Colonic mucosa (tissue), 4 donors: ENCODE data around the gene LMO1. TPM values are rescaled to one million over a fixed set of nuclear protein-coding genes. Genes with fewer than 3 reads are reported as not detected.

ENCODE experiments used
- DNase-seq: peaks from one replicate; pipeline ENCODE4 v3.0.0-alpha.2; 2020
- H3K27ac ChIP-seq: fragments of 200-600 bp; one replicate; pipeline ENCODE4 v1.8.0; 2021
- H3K27me3 ChIP-seq: fragments of 200-600 bp; one replicate; pipeline ENCODE4 v1.8.0; 2021
- H3K36me3 ChIP-seq: fragments of 200-600 bp; one replicate; pipeline ENCODE4 v1.8.0; 2021
- H3K4me1 ChIP-seq: fragments of 200-600 bp; one replicate; pipeline ENCODE4 v1.8.0; 2021; ENCODE audit warnings: mild to moderate bottlenecking
- H3K4me3 ChIP-seq: fragments of 200-600 bp; one replicate; pipeline ENCODE4 v1.8.0; 2021
- H3K9ac ChIP-seq, 2 donors: one replicate each; pipeline ENCODE4 v1.7.0; 2013; ENCODE audit warnings: control low read depth in 2 of 2, low read depth in 2 of 2, low read length in 2 of 2
- H3K9me3 ChIP-seq: fragments of 200-600 bp; one replicate; pipeline ENCODE4 v1.8.0; 2021
- CTCF ChIP-seq: fragments of 200-600 bp; IDR thresholded peaks from one replicate; pipeline ENCODE4 v1.8.0; 2022; ENCODE audit warnings: antibody characterized with exemption, mild to moderate bottlenecking
- intact Hi-C: fragments of 100-400 bp; cut with DNase I; formaldehyde crosslinking; loops from one replicate; pipeline ENCODE4 v1.14.1; 2022
- total RNA-seq, 2 donors: library from RNA; stranded (reverse); fragmentation: NEBNext Ultra II Directional in 1 of 2; extraction: Animal tissue kit (Norgen Biotek cat#: 25700) in 1 of 2; gene quantifications; one replicate each; pipeline ENCODE4 v1.2.1, GENCODE V29; 2021
- donor health status: healthy.
- donor health status: DM: no; HTN: no; CAD: no.
- donor health status: DM: no; HTN: no; CAD: no.

Gene LMO1
- total RNA-seq, 2 donors from 2014 or later: not detected

DNA sequence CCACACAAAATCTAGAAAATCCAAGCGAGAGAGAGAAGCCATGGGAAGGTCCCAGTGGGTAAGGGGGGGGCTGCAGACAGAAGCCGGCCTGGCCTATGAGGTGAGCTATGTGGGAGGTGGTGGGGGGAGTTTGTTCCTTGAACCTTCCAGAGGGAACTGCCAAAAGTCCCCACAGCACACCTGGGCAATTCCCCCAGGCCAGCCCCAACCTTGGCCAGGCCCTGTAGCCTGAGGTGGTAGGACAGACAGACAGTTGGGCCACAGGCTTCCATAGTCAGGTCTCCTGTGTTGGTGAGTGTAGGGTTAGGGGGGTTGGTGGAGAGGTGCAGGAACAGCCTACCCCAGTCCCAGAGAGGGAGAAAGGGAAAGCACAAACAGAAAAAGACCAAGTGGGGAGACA, 39.0 kb downstream of the LMO1 start:
- Histone ChIP-seq H3K9me3 (no peaks in the 10 kb centered on the region), H3K27me3 (no peaks in the 10 kb centered on the region), H3K9ac (no peak overlapping the region), H3K4me1 (peaks cover 3% of the 10 kb centered on the region), H3K4me3 (no peak overlapping the region), H3K36me3 (no peaks in the 10 kb centered on the region), H3K27ac (no peak overlapping the region)
- no peak for TF ChIP-seq CTCF
- intact Hi-C loops: loop anchor here (5.0 kb wide), 1 partner anchor 338 kb away; no protein-coding TSS in a partner anchor
- no peak for DNase-seq

DNA sequence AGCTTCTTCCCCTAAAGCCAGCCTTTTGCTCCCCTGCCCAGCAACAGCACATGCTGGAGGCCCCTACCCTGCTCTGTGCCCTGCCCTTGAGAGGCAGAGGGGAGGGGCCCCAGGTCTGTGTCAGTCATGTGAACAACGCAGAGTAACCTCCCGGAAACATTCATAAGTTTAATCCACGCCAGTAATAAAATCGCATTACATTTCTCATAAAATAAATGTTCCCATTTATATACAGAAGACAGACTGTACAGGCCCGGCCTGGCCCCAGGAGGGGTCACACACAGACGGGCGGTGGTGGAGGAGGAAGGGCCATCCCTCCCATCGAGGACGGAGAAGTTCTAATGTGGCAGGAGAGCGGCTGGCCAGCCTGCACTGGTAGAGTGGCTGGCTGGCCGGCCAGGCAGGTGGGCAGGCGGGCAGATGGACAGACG, 39.5 kb downstream of the LMO1 start:
- Histone ChIP-seq H3K36me3 (no peaks in the 10 kb centered on the region), H3K9me3 (no peaks in the 10 kb centered on the region), H3K4me3 (no peak overlapping the region), H3K27me3 (no peaks in the 10 kb centered on the region), H3K9ac (no peak overlapping the region), H3K4me1 (peaks cover 3% of the 10 kb centered on the region), H3K27ac (no peak overlapping the region)
- no peak for DNase-seq
- intact Hi-C loops: no loop called here
- TF ChIP-seq CTCF: no peak

DNA sequence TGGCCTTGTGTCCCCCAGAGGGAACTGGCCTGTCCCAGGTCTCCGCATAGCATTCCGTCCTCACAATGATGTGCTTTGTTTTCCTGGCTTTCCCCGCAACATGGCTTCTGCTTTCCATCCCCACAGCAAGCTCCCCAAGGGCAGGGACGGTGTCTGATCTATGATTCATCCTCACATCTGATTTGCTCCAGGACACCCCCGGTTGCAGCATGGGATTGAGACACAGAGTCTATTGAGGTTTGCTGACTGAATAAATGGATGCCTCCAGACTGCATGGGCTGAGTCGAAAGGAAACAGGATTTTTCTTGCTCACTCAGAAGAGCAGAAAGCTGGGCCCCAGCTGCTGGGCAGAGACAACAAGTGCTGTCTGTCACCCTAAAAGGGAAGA, 40.2 kb downstream of the LMO1 start:
- no peak overlapping the region for H3K4me3 ChIP-seq
- H3K27ac ChIP-seq: no peak overlapping the region
- H3K9me3 ChIP-seq: no peaks in the 10 kb centered on the region
- no peaks in the 10 kb centered on the region for H3K27me3 ChIP-seq
- no peak for DNase-seq
- intact Hi-C loops: no loop called here
- no peak for TF ChIP-seq CTCF
- H3K4me1 ChIP-seq: peaks cover 3% of the 10 kb centered on the region
- no peaks in the 10 kb centered on the region for H3K36me3 ChIP-seq
- peak overlapping the region in 1 of 2 donors; percentile 10 for H3K9ac ChIP-seq

DNA sequence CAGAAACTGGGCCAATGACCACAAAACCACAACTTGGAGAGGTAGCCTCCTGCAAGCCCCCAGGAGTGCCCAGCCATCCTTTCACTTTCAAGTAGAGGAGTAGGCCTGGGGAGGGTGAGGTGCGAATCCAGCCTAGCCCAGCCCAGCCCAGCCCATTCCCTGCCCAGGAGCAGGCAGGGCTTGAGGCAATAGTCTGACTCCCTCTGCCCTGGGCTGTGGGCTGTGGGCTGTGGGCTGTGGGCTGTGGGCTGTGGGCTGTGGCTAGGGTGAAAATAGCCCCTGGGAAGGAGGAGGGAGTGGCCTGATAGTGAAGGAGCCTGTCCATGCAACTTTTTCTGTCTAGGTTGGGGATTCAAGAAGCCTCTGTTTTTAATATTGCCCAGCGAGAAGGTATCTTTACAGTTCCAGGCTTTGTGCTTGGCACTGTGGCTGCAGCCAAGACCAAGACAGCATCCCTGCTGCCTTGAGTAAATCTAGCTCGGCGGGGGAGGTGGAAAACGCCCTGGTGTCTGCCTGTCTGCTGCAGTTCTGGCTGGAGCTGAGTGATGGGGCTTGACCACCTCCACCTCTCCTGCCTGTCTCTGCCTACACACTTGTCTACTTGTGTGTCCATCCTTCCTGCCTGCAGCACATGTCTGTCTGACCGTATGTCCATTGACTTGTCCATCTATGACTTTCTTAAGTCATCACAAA, 40.7 kb downstream of the LMO1 start:
- DNase-seq: no peak
- Histone ChIP-seq H3K27me3 (no peaks in the 10 kb centered on the region), H3K36me3 (no peaks in the 10 kb centered on the region), H3K9ac (peak overlapping the region in 1 of 2 donors; percentile 10), H3K27ac (no peak overlapping the region), H3K4me1 (peaks cover 3% of the 10 kb centered on the region), H3K4me3 (no peak overlapping the region), H3K9me3 (no peaks in the 10 kb centered on the region)
- TF ChIP-seq CTCF: no peak
- intact Hi-C loops: no loop called here

- Histone ChIP-seq H3K4me3 (no peak overlapping the region), H3K27me3 (no peaks in the 10 kb centered on the region), H3K9me3 (no peaks in the 10 kb centered on the region), H3K9ac (no peak overlapping the region), H3K4me1 (peaks cover 3% of the 10 kb centered on the region), H3K36me3 (no peaks in the 10 kb centered on the region), H3K27ac (no peak overlapping the region)
- intact Hi-C loops: no loop called here
- no peak for DNase-seq
- TF ChIP-seq CTCF: no peak
These were observed 41.7 kb downstream of the LMO1 start for GRCh38 chr11:8221917-8222495.
